CD14-positive monocyte (primary cell): ENCODE results near the gene C20orf144. TPM values are rescaled to one million over a fixed set of nuclear protein-coding genes. Genes with fewer than 3 reads are reported as not detected.

Experiments used
- DNase-seq, 3 donors: peaks; one replicate each; pipeline ENCODE4 v3.0.0-alpha.2; 2011 to 2022
- H2AFZ ChIP-seq: 2 replicates; pipeline ENCODE4 v1.6.0; 2012; ENCODE audit warnings: mild to moderate bottlenecking, low read depth, low read length, inconsistent platforms; ENCODE audit not compliant: insufficient read depth, poor library complexity, severe bottlenecking
- H3K27ac ChIP-seq, 2 donors: 1 replicate in 1 of 2; 2 replicates in 1 of 2; pipeline ENCODE4 v1.5.1; 2012 to 2013; ENCODE audit warnings: low read length in 2 of 2, control low read depth in 1 of 2, inconsistent platforms in 1 of 2, low read depth in 1 of 2, mild to moderate bottlenecking in 1 of 2
- H3K27me3 ChIP-seq, 2 donors: one replicate each; pipeline versions ENCODE4 v1.6.0 to v1.6.1; 2011 to 2013; ENCODE audit warnings: low read length in 2 of 2; ENCODE audit not compliant: control insufficient read depth in 2 of 2, insufficient read depth in 2 of 2
- H3K36me3 ChIP-seq, 2 donors: replicated peaks in 1 of 2; 1 replicate in 1 of 2; 2 replicates in 1 of 2; pipeline versions ENCODE4 v1.5.1 to v1.6.1; 2012 to 2013; ENCODE audit warnings: low read length in 2 of 2, control low read depth in 1 of 2, inconsistent platforms in 1 of 2, mild to moderate bottlenecking in 1 of 2; ENCODE audit not compliant: insufficient read depth in 2 of 2, control insufficient read depth in 1 of 2
- H3K4me1 ChIP-seq, 2 donors: 1 replicate in 1 of 2; 2 replicates in 1 of 2; pipeline versions ENCODE4 v1.5.1 to v1.6.1; 2012 to 2013; ENCODE audit warnings: low read length in 2 of 2, control low read depth in 1 of 2, inconsistent platforms in 1 of 2, mild to moderate bottlenecking in 1 of 2, moderate library complexity in 1 of 2; ENCODE audit not compliant: insufficient read depth in 2 of 2, control insufficient read depth in 1 of 2
- H3K4me2 ChIP-seq: replicated peaks from 2 replicates; pipeline ENCODE3; 2012; ENCODE audit warnings: low read length, moderate library complexity, mild to moderate bottlenecking; ENCODE audit not compliant: poor library complexity, severe bottlenecking; ENCODE audit errors: extremely low read depth
- H3K4me3 ChIP-seq, 3 experiments: fragments of 200-600 bp in 1 of 3; sonication (generic) in 1 of 3; replicated peaks in 1 of 3; 1 replicate in 2 of 3; 2 replicates in 1 of 3; pipeline ENCODE4 v1.5.1; 2011 to 2013; ENCODE audit warnings: low read length in 3 of 3, mild to moderate bottlenecking in 3 of 3, control low read depth in 2 of 3, low read depth in 2 of 3, inconsistent platforms in 1 of 3, moderate library complexity in 1 of 3
- H3K79me2 ChIP-seq: 2 replicates; pipeline ENCODE4 v1.6.0; 2012; ENCODE audit warnings: mild to moderate bottlenecking, control low read depth, inconsistent platforms, low read length, moderate library complexity; ENCODE audit not compliant: insufficient read depth
- H3K9ac ChIP-seq: 2 replicates; pipeline ENCODE4 v1.6.0; 2017; ENCODE audit warnings: low read length, mild to moderate bottlenecking; ENCODE audit not compliant: insufficient read depth, poor library complexity, severe bottlenecking
- H3K9me3 ChIP-seq, 2 donors: replicated peaks in 1 of 2; 1 replicate in 1 of 2; 2 replicates in 1 of 2; pipeline versions ENCODE4 v1.5.1 to v1.6.1; 2012 to 2013; ENCODE audit warnings: low read length in 2 of 2, control low read depth in 1 of 2; ENCODE audit not compliant: control insufficient read depth in 1 of 2, insufficient read depth in 1 of 2
- H4K20me1 ChIP-seq: 2 replicates; pipeline ENCODE4 v1.6.0; 2012; ENCODE audit warnings: mild to moderate bottlenecking, low read length, control low read depth, moderate library complexity; ENCODE audit not compliant: insufficient read depth
- H3K27ac Mint-ChIP-seq, 7 donors: one replicate each; pipeline ENCODE4 v1.8.0; 2020; ENCODE audit warnings: mild to moderate bottlenecking in 7 of 7, mixed read lengths in 7 of 7, moderate library complexity in 6 of 7, inconsistent platforms in 2 of 7
- H3K27me3 Mint-ChIP-seq, 3 donors: one replicate each; pipeline ENCODE4 v1.8.0; 2021 to 2022; ENCODE audit warnings: low read depth in 3 of 3, mild to moderate bottlenecking in 3 of 3, mixed read lengths in 3 of 3, moderate library complexity in 3 of 3, inconsistent platforms in 1 of 3
- H3K36me3 Mint-ChIP-seq, 2 donors: one replicate each; pipeline ENCODE4 v1.8.0; 2020; ENCODE audit warnings: mixed read lengths in 2 of 2, inconsistent platforms in 1 of 2, mild to moderate bottlenecking in 1 of 2
- H3K4me1 Mint-ChIP-seq: one replicate; pipeline ENCODE4 v1.8.0; 2020; ENCODE audit warnings: mild to moderate bottlenecking, mixed read lengths
- H3K4me3 Mint-ChIP-seq, 2 donors: one replicate each; pipeline ENCODE4 v1.8.0; 2020; ENCODE audit warnings: mild to moderate bottlenecking in 2 of 2, mixed read lengths in 2 of 2, moderate library complexity in 1 of 2
- H3K9me3 Mint-ChIP-seq, 7 donors: one replicate each; pipeline ENCODE4 v1.8.0; 2020 to 2022; ENCODE audit warnings: mixed read lengths in 7 of 7, mild to moderate bottlenecking in 6 of 7, moderate library complexity in 6 of 7, inconsistent platforms in 2 of 7
- CTCF ChIP-seq: fragments of 200-600 bp; IDR thresholded peaks from one replicate; pipeline ENCODE4 v1.8.0; 2022; ENCODE audit warnings: antibody characterized with exemption, mild to moderate bottlenecking
- WGBS: methylation state at CpG from one replicate; pipeline ENCODE4 v1.1.5; 2013; ENCODE audit warnings: missing lambda C conversion rate; ENCODE audit not compliant: insufficient coverage; 5-methylcytosine and 5-hydroxymethylcytosine counted together
- intact Hi-C, 2 donors: fragments of 100-400 bp; cut with micrococcal nuclease; formaldehyde crosslinking; loops; one replicate each; pipeline versions ENCODE4 v1.15.0 to v1.15.1; 2023
- polyA plus RNA-seq, 3 donors: library from polyadenylated mRNA; depleted of rRNA in 1 of 3; unstranded in 2 of 3; stranded (reverse) in 1 of 3; fragments of 300-500 nt in 2 of 3; fragments of >200 nt in 1 of 3; fragmentation: Illumina TruSeq in 2 of 3; gene quantifications; 1 replicate in 2 of 3; 2 replicates in 1 of 3; pipeline ENCODE4 v1.2.3, GENCODE V29; 2012 to 2021

The C20orf144 gene
- polyA plus RNA-seq, 3 donors: 0.13 TPM; not detected in 2

DNA sequence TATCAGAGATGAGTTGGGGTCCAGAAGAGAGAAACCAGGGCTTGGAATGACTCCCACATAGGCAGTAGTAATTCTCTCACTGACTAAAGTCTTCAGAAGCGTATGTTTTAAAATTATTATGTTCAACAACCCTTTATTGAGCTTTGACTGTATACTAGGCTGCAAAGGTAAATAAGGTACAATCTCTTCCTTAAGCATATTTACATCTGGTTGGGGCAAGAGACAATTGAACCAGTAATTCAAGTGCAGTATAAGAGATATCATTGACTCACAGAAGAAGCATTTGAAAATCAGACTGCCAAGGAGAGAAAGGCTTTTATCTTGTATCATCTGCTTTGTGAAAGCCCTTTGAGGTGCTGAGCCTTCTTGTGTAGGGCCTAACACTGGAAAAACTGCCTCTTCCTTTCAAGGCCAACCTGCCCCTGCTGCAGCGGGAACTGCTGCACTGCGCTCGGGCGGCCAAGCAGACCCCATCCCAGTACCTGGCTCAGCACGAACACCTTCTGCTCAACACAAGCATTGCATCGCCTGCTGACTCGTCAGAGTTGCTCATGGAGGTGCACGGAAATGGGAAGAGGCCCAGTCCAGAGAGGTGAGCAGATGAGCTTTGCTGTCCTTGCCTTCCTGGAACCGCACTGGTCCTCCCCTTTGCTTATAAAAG is 39.3 kb upstream of the C20orf144 start:
- no peak overlapping the region for H2AFZ ChIP-seq
- TF ChIP-seq CTCF: no peak
- no peaks in the 10 kb centered on the region for H3K9me3 Mint-ChIP-seq
- no peak overlapping the region for H3K27ac Mint-ChIP-seq
- no peak overlapping the region for H3K4me2 ChIP-seq
- no peaks in the 10 kb centered on the region for H3K27me3 ChIP-seq
- no peak overlapping the region for H3K27ac ChIP-seq
- intact Hi-C loops: no loop called here
- no peaks in the 10 kb centered on the region for H3K4me1 Mint-ChIP-seq
- H3K4me1 ChIP-seq: no peaks in the 10 kb centered on the region
- H3K27me3 Mint-ChIP-seq: no peaks in the 10 kb centered on the region
- H3K9me3 ChIP-seq: no peaks in the 10 kb centered on the region
- no peak overlapping the region for H3K9ac ChIP-seq
- H3K4me3 Mint-ChIP-seq: no peak overlapping the region
- H3K79me2 ChIP-seq: no peaks in the 10 kb centered on the region
- H3K36me3 ChIP-seq: peaks cover 30 to 69% of the 10 kb centered on the region in 2 donors
- H4K20me1 ChIP-seq: no peaks in the 10 kb centered on the region
- WGBS: 98% methylated on average over 9 of the region's 10 CpGs
- H3K36me3 Mint-ChIP-seq: peaks cover 45 to 61% of the 10 kb centered on the region in 2 donors
- DNase-seq: no peak
- no peak overlapping the region for H3K4me3 ChIP-seq

- no peak for DNase-seq
- Mint-ChIP-seq H3K4me3 (no peak overlapping the region), H3K36me3 (peaks cover 58 to 71% of the 10 kb centered on the region in 2 donors), H3K27ac (no peak overlapping the region), H3K27me3 (no peaks in the 10 kb centered on the region), H3K9me3 (no peaks in the 10 kb centered on the region), H3K4me1 (no peaks in the 10 kb centered on the region)
- Histone ChIP-seq H3K4me1 (no peaks in the 10 kb centered on the region), H3K4me3 (no peak overlapping the region), H3K9me3 (no peaks in the 10 kb centered on the region), H3K36me3 (peaks cover 42 to 80% of the 10 kb centered on the region in 2 donors), H3K9ac (no peak overlapping the region), H3K79me2 (no peaks in the 10 kb centered on the region), H3K4me2 (no peak overlapping the region), H4K20me1 (no peaks in the 10 kb centered on the region), H3K27me3 (no peaks in the 10 kb centered on the region), H3K27ac (no peak overlapping the region), H2AFZ (no peak overlapping the region)
- WGBS: 100% methylated on average over 1 of the region's 3 CpGs
- intact Hi-C loops: no loop called here
- TF ChIP-seq CTCF: no peak
Measured at GRCh38 chr20:33624399-33624798, 37.7 kb upstream of the C20orf144 start.
